H1 (cell line): Measurements from ENCODE around the gene FGGY. TPM values are rescaled to one million over a fixed set of nuclear protein-coding genes. Genes with fewer than 3 reads are reported as not detected.

Experiments used
- CTCF ChIA-PET: fragments of 300-600 bp; sonication (Branson Sonifier 250); formaldehyde crosslinking; loops from one replicate; lab custom pipeline; 2021; ENCODE audit not compliant: partially characterized antibody; lab: Charles Lee
- POLR2A ChIA-PET: fragments of 300-600 bp; sonication (Branson Sonifier 250); formaldehyde crosslinking; loops from one replicate; lab custom pipeline; 2021; ENCODE audit warnings: inconsistent platforms; ENCODE audit not compliant: partially characterized antibody; lab: Charles Lee
- DNase-seq, 2 experiments: peaks; one replicate each; pipeline versions ENCODE4 v3.0.0 to v3.0.0-alpha.2; 2010 to 2022; ENCODE audit warnings: low spot score in 2 of 2, low read depth in 1 of 2, mixed read lengths in 1 of 2
- FAIRE-seq: peaks from 2 replicates; lab custom pipeline; 2011; peaks lifted over from hg19 to GRCh38; lab: Jason Lieb, UNC
- H2AFZ ChIP-seq: 2 replicates; pipeline ENCODE4 v1.8.1; 2012; ENCODE audit warnings: low read length, inconsistent platforms
- H2AK5ac ChIP-seq: 2 replicates; pipeline ENCODE4 v1.6.1; 2013; ENCODE audit warnings: low read depth, low read length
- H2BK120ac ChIP-seq: replicated peaks from 2 replicates; pipeline ENCODE3; 2013; ENCODE audit warnings: low read depth, low read length, inconsistent platforms
- H2BK12ac ChIP-seq: 2 replicates; pipeline ENCODE4 v1.6.1; 2013; ENCODE audit warnings: low read depth, low read length
- H2BK15ac ChIP-seq: 2 replicates; pipeline ENCODE4 v1.6.1; 2013; ENCODE audit warnings: low read length
- H2BK20ac ChIP-seq: 2 replicates; pipeline ENCODE4 v1.6.1; 2013; ENCODE audit warnings: low read length
- H2BK5ac ChIP-seq: 2 replicates; pipeline ENCODE4 v1.6.1; 2013; ENCODE audit warnings: low read depth, low read length
- H3K14ac ChIP-seq: 2 replicates; pipeline ENCODE4 v1.6.1; 2013; ENCODE audit warnings: inconsistent platforms; ENCODE audit not compliant: insufficient read length
- H3K18ac ChIP-seq: 2 replicates; pipeline ENCODE4 v1.6.1; 2013; ENCODE audit warnings: low read length; ENCODE audit errors: extremely low read depth
- H3K23ac ChIP-seq: 2 replicates; pipeline ENCODE4 v1.6.1; 2013; ENCODE audit warnings: inconsistent platforms; ENCODE audit not compliant: insufficient read length
- H3K23me2 ChIP-seq: 2 replicates; pipeline ENCODE4 v1.6.1; 2013; ENCODE audit warnings: low read depth, low read length
- H3K27ac ChIP-seq: 2 replicates; pipeline ENCODE4 v1.6.1; 2011; ENCODE audit warnings: low read depth, low read length, inconsistent platforms
- H3K27me3 ChIP-seq, 4 experiments: replicated peaks in 1 of 4; 1 replicate in 1 of 4; 2 replicates in 3 of 4; pipeline versions ENCODE4 v1.6.1 to v1.8.1; 2011 to 2013; ENCODE audit warnings: low read length in 3 of 4, mild to moderate bottlenecking in 3 of 4, inconsistent platforms in 2 of 4, mixed read lengths in 2 of 4, moderate library complexity in 1 of 4; ENCODE audit not compliant: control insufficient read depth in 3 of 4, insufficient read depth in 3 of 4; ENCODE audit errors: extremely low read depth in 1 of 4
- H3K36me3 ChIP-seq, 4 experiments: 2 replicates each; pipeline versions ENCODE4 v1.6.1 to v1.8.1; 2011 to 2013; ENCODE audit warnings: mild to moderate bottlenecking in 4 of 4, low read length in 3 of 4, moderate library complexity in 2 of 4, control low read depth in 1 of 4, inconsistent platforms in 1 of 4; ENCODE audit not compliant: insufficient read depth in 4 of 4, control insufficient read depth in 2 of 4
- H3K4ac ChIP-seq: replicated peaks from 2 replicates; pipeline ENCODE3; 2013; ENCODE audit warnings: low read length, low read depth, mixed read lengths, inconsistent platforms; ENCODE audit not compliant: insufficient read length
- H3K4me1 ChIP-seq, 4 experiments: replicated peaks in 1 of 4; 1 replicate in 1 of 4; 2 replicates in 3 of 4; pipeline versions ENCODE4 v1.6.1 to v1.8.1; 2011 to 2013; ENCODE audit warnings: low read length in 3 of 4, inconsistent platforms in 2 of 4, mixed read lengths in 1 of 4; ENCODE audit not compliant: insufficient read depth in 4 of 4, control insufficient read depth in 3 of 4
- H3K4me2 ChIP-seq, 2 experiments: 2 replicates each; pipeline versions ENCODE4 v1.6.1 to v1.8.1; 2011 to 2013; ENCODE audit warnings: low read depth in 2 of 2, low read length in 2 of 2, control low read depth in 1 of 2, inconsistent platforms in 1 of 2, mild to moderate bottlenecking in 1 of 2; ENCODE audit not compliant: insufficient read depth in 1 of 2
- H3K4me3 ChIP-seq, 4 experiments: fragments of 200-600, 300-600 bp in 1 of 4; sonication (generic), shearing (Covaris generic), sonication (Bioruptor Twin) in 1 of 4; 2 replicates each; pipeline versions ENCODE4 v1.5.1 to v1.8.1; 2011 to 2016; ENCODE audit warnings: low read length in 4 of 4, low read depth in 3 of 4, control low read depth in 2 of 4, inconsistent platforms in 2 of 4, mild to moderate bottlenecking in 2 of 4, mixed read lengths in 1 of 4, moderate library complexity in 1 of 4; ENCODE audit not compliant: insufficient read depth in 2 of 4; ENCODE audit errors: extremely low read depth in 1 of 4
- H3K56ac ChIP-seq: replicated peaks from 2 replicates; pipeline ENCODE3; 2013; ENCODE audit warnings: low read depth, mild to moderate bottlenecking, mixed read lengths, low read length, inconsistent platforms; ENCODE audit not compliant: insufficient read length
- H3K79me1 ChIP-seq: 2 replicates; pipeline ENCODE4 v1.6.1; 2013; ENCODE audit warnings: low read depth, low read length, control low read depth
- H3K79me2 ChIP-seq, 2 experiments: 2 replicates each; pipeline versions ENCODE4 v1.6.1 to v1.8.1; 2012 to 2013; ENCODE audit warnings: low read length in 2 of 2, mild to moderate bottlenecking in 2 of 2, inconsistent platforms in 1 of 2; ENCODE audit not compliant: insufficient read depth in 2 of 2, control insufficient read depth in 1 of 2
- H3K9ac ChIP-seq, 4 experiments: replicated peaks in 1 of 4; 1 replicate in 1 of 4; 2 replicates in 3 of 4; pipeline versions ENCODE4 v1.6.1 to v1.8.1; 2011 to 2013; ENCODE audit warnings: low read depth in 3 of 4, low read length in 3 of 4, control low read depth in 2 of 4, mild to moderate bottlenecking in 2 of 4, moderate library complexity in 2 of 4, inconsistent platforms in 1 of 4; ENCODE audit errors: extremely low read depth in 1 of 4
- H3K9me3 ChIP-seq, 2 experiments: 2 replicates each; pipeline versions ENCODE4 v1.6.1 to v1.8.1; 2012 to 2013; ENCODE audit warnings: mild to moderate bottlenecking in 2 of 2, moderate library complexity in 2 of 2, control low read depth in 1 of 2, inconsistent platforms in 1 of 2, low read depth in 1 of 2, low read length in 1 of 2, mixed read lengths in 1 of 2; ENCODE audit not compliant: insufficient read depth in 2 of 2
- H4K20me1 ChIP-seq, 2 experiments: replicated peaks in 1 of 2; 2 replicates each; pipeline versions ENCODE3 to v1.8.1; 2011 to 2013; ENCODE audit warnings: inconsistent platforms in 2 of 2, low read length in 2 of 2, mild to moderate bottlenecking in 1 of 2; ENCODE audit not compliant: insufficient read depth in 2 of 2, control insufficient read depth in 1 of 2
- H4K5ac ChIP-seq: 2 replicates; pipeline ENCODE4 v1.6.1; 2013; ENCODE audit warnings: low read length, low read depth, mixed read lengths, inconsistent platforms; ENCODE audit not compliant: insufficient read length
- H4K8ac ChIP-seq: 2 replicates; pipeline ENCODE4 v1.8.0; 2013; ENCODE audit warnings: mild to moderate bottlenecking, moderate library complexity, low read length, inconsistent platforms; ENCODE audit not compliant: insufficient read depth; ENCODE audit errors: extremely low read depth
- H4K91ac ChIP-seq: replicated peaks from 2 replicates; pipeline ENCODE3; 2013; ENCODE audit warnings: low read length, mixed read lengths, inconsistent platforms; ENCODE audit not compliant: insufficient read length
- CEBPB ChIP-seq: IDR thresholded peaks from 2 replicates; pipeline ENCODE4 v1.6.1; 2012; ENCODE audit warnings: low read depth, low read length
- EZH2 ChIP-seq: fragments of 200-600 bp; sonication (generic); IDR thresholded peaks from 2 replicates; pipeline ENCODE4 v1.7.1; 2012; ENCODE audit warnings: low read depth, mild to moderate bottlenecking, moderate library complexity, low read length, inconsistent platforms; ENCODE audit not compliant: severe bottlenecking
- HDAC6 ChIP-seq: IDR thresholded peaks from one replicate; pipeline ENCODE4 v1.7.1; 2012; ENCODE audit warnings: low read depth, mild to moderate bottlenecking, inconsistent platforms, low read length, moderate library complexity
- KDM4A ChIP-seq: IDR thresholded peaks from one replicate; pipeline ENCODE4 v1.7.1; 2012; ENCODE audit warnings: low read depth, mild to moderate bottlenecking, moderate library complexity, low read length, inconsistent platforms; ENCODE audit not compliant: severe bottlenecking
- NRF1 ChIP-seq: IDR thresholded peaks from 2 replicates; pipeline ENCODE4 v1.6.1; 2011; ENCODE audit warnings: mild to moderate bottlenecking, low read depth, low read length, improper control_type of control experiment
- RNF2 ChIP-seq: fragments of 200-900, 300-1000 bp; sonication (generic); IDR thresholded peaks from 2 replicates; pipeline ENCODE4 v1.7.1; 2016; ENCODE audit warnings: borderline replicate concordance, low read depth, mild to moderate bottlenecking, antibody characterized with exemption, low read length; ENCODE audit not compliant: poor library complexity, severe bottlenecking; ENCODE audit errors: missing control alignments
- RXRA ChIP-seq: IDR thresholded peaks from 2 replicates; pipeline ENCODE4 v1.6.1; 2011; ENCODE audit warnings: low read depth, mild to moderate bottlenecking, low read length, moderate library complexity; ENCODE audit not compliant: insufficient read depth
- SAP30 ChIP-seq: fragments of 300-600 bp; sonication (generic); IDR thresholded peaks from 2 replicates; pipeline ENCODE4 v1.7.1; 2012; ENCODE audit warnings: low read length, moderate library complexity, mild to moderate bottlenecking, inconsistent platforms; ENCODE audit not compliant: insufficient read depth, insufficient replicate concordance
- SIN3A ChIP-seq, 2 experiments: IDR thresholded peaks in 1 of 2; conservative IDR thresholded peaks in 1 of 2; 2 replicates each; pipeline ENCODE4 v1.6.1; 2011 to 2012; ENCODE audit warnings: low read length in 2 of 2, improper control_type of control experiment in 1 of 2, low read depth in 1 of 2, mild to moderate bottlenecking in 1 of 2
- TEAD4 ChIP-seq: IDR thresholded peaks from 2 replicates; pipeline ENCODE4 v1.6.1; 2012; ENCODE audit warnings: low read depth, low read length, inconsistent platforms, mixed read lengths
- WGBS, 2 experiments: shearing (Covaris generic) in 1 of 2; methylation state at CpG; one replicate each; pipeline versions ENCODE4 v1.1.6 to v1.1.7; 2013 to 2015; ENCODE audit warnings: low lambda C conversion rate in 2 of 2, mixed read lengths in 2 of 2, inconsistent platforms in 1 of 2, low coverage in 1 of 2, missing lambda C conversion rate in 1 of 2; ENCODE audit not compliant: insufficient replicate concordance in 2 of 2, insufficient coverage in 1 of 2, insufficient read length in 1 of 2; ENCODE audit errors: extremely low coverage in 1 of 2, missing lambda C conversion rate in 1 of 2; 5-methylcytosine and 5-hydroxymethylcytosine counted together
- polyA plus RNA-seq, 7 experiments: library from polyadenylated mRNA; depleted of rRNA in 3 of 7; stranded (reverse) in 5 of 7; unstranded in 2 of 7; fragments of >200 nt in 5 of 7; fragments of 200-250 nt in 2 of 7; gene quantifications; 1 replicate in 5 of 7; 2 replicates in 1 of 7; 4 replicates in 1 of 7; pipeline versions ENCODE4 v1.2.1 to v1.2.3, GENCODE V29; 2011 to 2013; ENCODE audit warnings: missing spikeins in 2 of 7, mixed read lengths in 2 of 7
- total RNA-seq: library from RNA; stranded (reverse); fragmentation: NEBNext Ultra II Directional; extraction: Animal tissue kit (Norgen Biotek cat#: 25700); gene quantifications from 2 replicates; pipeline ENCODE4 v1.2.1, GENCODE V29; 2021

Gene FGGY
- total and polyA plus RNA-seq, 2 of the 8 experiments (the other 6 are each of a cell fraction or from before 2014, with no cell fraction given): 10.3 to 12.5 TPM

- Histone ChIP-seq H4K20me1 (no peaks in the 10 kb centered on the region), H2BK20ac (no peak overlapping the region), H4K8ac (no peak overlapping the region), H2BK12ac (no peak overlapping the region), H3K36me3 (no peaks in the 10 kb centered on the region), H4K91ac (no peak overlapping the region), H3K18ac (no peak overlapping the region), H3K23ac (no peak overlapping the region), H3K27ac (no peak overlapping the region), H2BK15ac (no peak overlapping the region), H3K56ac (no peak overlapping the region), H3K79me1 (no peaks in the 10 kb centered on the region), H2AK5ac (no peak overlapping the region), H2BK5ac (no peak overlapping the region), H3K79me2 (no peaks in the 10 kb centered on the region), H3K9me3 (no peaks in the 10 kb centered on the region), H3K9ac (no peak overlapping the region), H2AFZ (no peak overlapping the region), H4K5ac (no peak overlapping the region), H3K23me2 (no peaks in the 10 kb centered on the region), H3K4me2 (no peak overlapping the region), H3K4me3 (no peak overlapping the region), H3K14ac (no peak overlapping the region), H3K4me1 (peaks cover 0 to 3% (median 0%) of the 10 kb centered on the region in 4 experiments; a peak in 1 of 7 replicates), H3K4ac (no peak overlapping the region), H2BK120ac (no peak overlapping the region), H3K27me3 (peaks cover 0 to 1% (median 0%) of the 10 kb centered on the region in 4 experiments; a peak in 1 of 7 replicates)
- ChIA-PET POLR2A (no interaction called here), CTCF (interaction anchor here (0.7 kb wide), 1 partner anchor 117 kb away, joined by 3 read pairs; no protein-coding TSS in a partner anchor)
- FAIRE-seq (no peak), DNase-seq (no peak)
- whole genome bisulfite sequencing, 2 experiments: 91% methylated on average over 2 of the region's 2 CpGs; no CpG with 5 or more reads in 1 of the 2 experiments
- no peak for TF ChIP-seq KDM4A
- TF ChIP-seq NRF1: no peak
- no peak for TF ChIP-seq SIN3A (conservative IDR thresholded peaks at IDR 0.05 in 1 of 2, IDR thresholded peaks at IDR 0.05 in 1 of 2; ENCODE audit: low read depth in 1 of 2, low read length in 2 of 2)
- TF ChIP-seq RNF2: no peak
- TF ChIP-seq SAP30: no peak
- no peak for TF ChIP-seq TEAD4
- TF ChIP-seq RXRA: no peak
- TF ChIP-seq HDAC6: no peak
- TF ChIP-seq EZH2: no peak
- no peak for TF ChIP-seq CEBPB
Measured at GRCh38 chr1:59478822-59479221, 181.9 kb downstream of the FGGY start.
